Activated CD4-positive, alpha-beta T cell treated with anti-CD3 and anti-CD28 coated beads, Interleukin-2, amount 10 ng/mL, durations not matched to agents 24 days and 14 days (primary cell): ENCODE results near the gene REN. TPM values are rescaled to one million over a fixed set of nuclear protein-coding genes. Genes with fewer than 3 reads are reported as not detected.

Experiments
- DNase-seq: peaks from one replicate; pipeline ENCODE4 v3.0.0; 2022
- H3K27ac Mint-ChIP-seq: one replicate; pipeline ENCODE4 v1.8.0; 2022; ENCODE audit warnings: mild to moderate bottlenecking, mixed read lengths
- H3K27me3 Mint-ChIP-seq: one replicate; pipeline ENCODE4 v1.8.0; 2022; ENCODE audit warnings: mixed read lengths
- H3K36me3 Mint-ChIP-seq: one replicate; pipeline ENCODE4 v1.8.0; 2022; ENCODE audit warnings: low read depth, mild to moderate bottlenecking, mixed read lengths
- H3K4me1 Mint-ChIP-seq: one replicate; pipeline ENCODE4 v1.8.0; 2021; ENCODE audit warnings: mixed read lengths
- H3K4me3 Mint-ChIP-seq: one replicate; pipeline ENCODE4 v1.8.0; 2022; ENCODE audit warnings: mild to moderate bottlenecking, moderate library complexity, mixed read lengths
- H3K9me3 Mint-ChIP-seq: one replicate; pipeline ENCODE4 v1.8.0; 2021; ENCODE audit warnings: mixed read lengths
- intact Hi-C: fragments of 100-400 bp; cut with micrococcal nuclease; formaldehyde crosslinking; loops from one replicate; pipeline ENCODE4 v1.15.1; 2023
- total RNA-seq: library from RNA; stranded (reverse); gene quantifications from 2 replicates; pipeline ENCODE4 v1.2.3, GENCODE V29; 2022

REN gene
- total RNA-seq: not detected in 2 replicates

DNA sequence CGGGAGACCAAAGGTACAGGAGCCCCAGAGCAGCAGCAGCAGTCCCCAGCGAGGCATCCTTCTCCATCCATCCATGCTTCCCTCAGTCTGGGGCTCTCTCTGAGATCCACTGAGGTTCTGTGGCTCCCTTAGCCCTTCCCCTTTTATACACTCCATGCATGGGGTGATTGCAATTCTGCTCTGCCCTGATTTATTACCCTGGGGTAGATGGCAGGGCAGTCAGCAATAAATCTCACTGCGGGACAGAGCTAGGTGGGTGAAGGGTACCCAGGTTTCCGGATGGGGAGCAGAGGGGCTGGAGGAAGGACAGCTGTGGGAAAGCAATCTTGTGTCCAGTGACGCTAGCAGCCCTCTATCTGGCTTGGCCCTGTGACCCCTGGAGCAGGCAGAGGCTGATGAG is at the start of gene REN:
Gene REN, minus strand, starts transcription at position 119 of the 400 bp plus-strand sequence. Its CDS starts 44 bp downstream, at position 75.
- H3K4me1 Mint-ChIP-seq: no peaks in the 10 kb centered on the region
- H3K9me3 Mint-ChIP-seq: peaks cover 11% of the 10 kb centered on the region
- H3K27me3 Mint-ChIP-seq: peaks cover 2% of the 10 kb centered on the region
- intact Hi-C loops: no loop called here
- DNase-seq: no peak
- no peak within 1 kb of the TSS for H3K4me3 Mint-ChIP-seq
- no peak within 1 kb of the TSS for H3K27ac Mint-ChIP-seq
- H3K36me3 Mint-ChIP-seq: peaks cover 3% of the 10 kb centered on the region

DNA sequence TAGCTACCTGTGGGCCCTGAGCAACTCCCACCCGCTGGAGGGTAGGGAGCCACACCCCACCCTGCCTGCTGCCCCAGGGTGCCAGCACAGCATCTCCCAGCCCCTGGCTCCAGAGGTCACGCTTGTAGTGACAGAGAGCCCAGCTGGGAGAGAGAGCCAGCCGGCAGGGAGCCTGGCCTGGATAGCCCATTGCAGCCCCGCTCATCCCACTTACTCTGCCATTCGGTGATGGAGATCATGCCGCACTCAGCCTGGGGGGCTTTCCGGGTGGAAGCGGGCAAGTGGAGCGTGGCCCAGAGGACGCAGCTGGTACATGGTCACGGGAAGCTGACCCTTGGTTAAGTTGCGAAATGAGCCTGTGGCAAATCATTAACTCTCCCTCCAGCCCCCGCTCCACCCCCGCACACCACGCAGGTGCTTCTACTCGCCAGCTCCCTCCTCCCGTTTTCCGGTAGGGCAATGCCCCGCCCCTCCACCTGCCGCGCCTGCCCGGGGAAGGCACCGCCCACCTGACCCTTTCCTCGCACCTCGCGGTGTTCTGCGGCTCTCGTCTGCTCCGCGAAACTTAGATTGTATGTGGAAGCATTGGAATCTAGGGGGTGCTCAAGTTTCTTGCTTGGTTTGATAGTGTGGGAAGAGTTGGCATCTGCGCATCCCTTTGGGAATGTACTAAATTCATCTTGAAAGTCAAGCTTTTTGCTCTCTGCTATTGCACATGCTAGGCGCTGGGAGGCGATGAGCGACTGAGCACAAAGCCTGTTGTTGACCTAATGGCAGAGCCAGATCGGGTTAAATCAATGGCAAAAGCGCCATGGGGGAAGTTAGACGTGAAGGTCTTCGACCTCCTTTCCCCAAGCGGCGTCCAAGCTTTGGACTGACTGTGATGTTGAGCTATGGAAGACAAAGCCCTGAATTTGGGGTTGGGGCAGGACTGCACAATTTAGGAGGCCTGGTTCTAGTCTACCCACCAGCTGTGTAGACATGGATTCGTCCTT is 47.8 kb upstream of the REN start, which contains the start of gene GOLT1A:
Gene GOLT1A, minus strand, starts transcription at position 321 of the 995 bp plus-strand sequence. Its CDS starts 82 bp downstream, at position 239.
- Mint-ChIP-seq H3K9me3 (no peaks in the 10 kb centered on the region), H3K27ac (peak within 1 kb of the TSS; percentile 12), H3K27me3 (peaks cover 8% of the 10 kb centered on the region), H3K4me3 (peak within 1 kb of the TSS; percentile 72), H3K4me1 (peaks cover 4% of the 10 kb centered on the region), H3K36me3 (no peaks in the 10 kb centered on the region)
- intact Hi-C loops: loop anchor here (1.0 kb wide), 1 partner anchor 149 kb away; no protein-coding TSS in a partner anchor
- peak; percentile 79 for DNase-seq

DNA sequence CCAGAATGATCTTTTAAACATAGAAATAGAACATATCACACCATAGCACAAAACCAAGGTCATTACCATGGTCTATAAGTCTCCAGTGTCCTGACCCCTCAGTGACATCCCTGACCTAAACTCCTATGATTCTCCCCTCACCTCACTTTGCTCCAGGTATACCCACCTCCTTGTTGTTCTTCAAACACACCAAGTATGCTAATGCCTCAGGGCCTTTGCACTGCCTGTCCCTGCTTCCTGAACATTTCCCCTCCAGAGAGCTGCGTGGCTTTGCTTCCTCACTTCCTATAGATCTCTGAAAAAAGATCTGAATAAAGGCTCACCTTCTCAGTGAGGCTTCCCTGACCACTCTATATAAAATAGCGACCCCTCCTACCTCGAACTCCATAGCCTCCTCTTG is 46.6 kb upstream of the REN start:
- Mint-ChIP-seq H3K27me3 (peaks cover 8% of the 10 kb centered on the region), H3K36me3 (no peaks in the 10 kb centered on the region), H3K27ac (no peak overlapping the region), H3K4me3 (no peak overlapping the region), H3K9me3 (no peaks in the 10 kb centered on the region), H3K4me1 (peaks cover 4% of the 10 kb centered on the region)
- intact Hi-C loops: no loop called here
- DNase-seq: no peak

DNA sequence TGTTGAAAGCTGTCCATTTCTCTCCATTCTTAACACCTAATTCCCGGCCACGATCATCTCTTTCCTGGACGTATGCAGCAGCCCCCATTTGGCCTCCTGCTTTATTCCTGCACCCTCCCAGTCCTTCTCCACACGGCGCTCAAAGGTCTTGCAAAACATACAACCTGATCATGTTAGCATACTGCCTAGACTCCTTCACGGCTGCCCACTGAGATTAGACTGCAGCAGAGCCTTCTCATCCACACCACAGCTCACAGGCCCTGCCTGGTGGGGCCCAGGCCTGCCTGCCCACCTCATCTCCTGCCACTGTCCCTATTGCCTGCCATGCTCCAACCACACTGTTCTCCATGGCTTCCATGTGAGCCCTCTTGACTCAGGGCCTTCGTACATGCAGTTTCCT is 44.9 kb upstream of the REN start:
- no peak overlapping the region for H3K4me3 Mint-ChIP-seq
- peaks cover 17% of the 10 kb centered on the region for H3K27me3 Mint-ChIP-seq
- no peaks in the 10 kb centered on the region for H3K36me3 Mint-ChIP-seq
- peaks cover 4% of the 10 kb centered on the region for H3K4me1 Mint-ChIP-seq
- intact Hi-C loops: loop anchor here (1.0 kb wide), 1 partner anchor 154 kb away; no protein-coding TSS in a partner anchor
- H3K27ac Mint-ChIP-seq: no peak overlapping the region
- no peak for DNase-seq
- no peaks in the 10 kb centered on the region for H3K9me3 Mint-ChIP-seq

DNA sequence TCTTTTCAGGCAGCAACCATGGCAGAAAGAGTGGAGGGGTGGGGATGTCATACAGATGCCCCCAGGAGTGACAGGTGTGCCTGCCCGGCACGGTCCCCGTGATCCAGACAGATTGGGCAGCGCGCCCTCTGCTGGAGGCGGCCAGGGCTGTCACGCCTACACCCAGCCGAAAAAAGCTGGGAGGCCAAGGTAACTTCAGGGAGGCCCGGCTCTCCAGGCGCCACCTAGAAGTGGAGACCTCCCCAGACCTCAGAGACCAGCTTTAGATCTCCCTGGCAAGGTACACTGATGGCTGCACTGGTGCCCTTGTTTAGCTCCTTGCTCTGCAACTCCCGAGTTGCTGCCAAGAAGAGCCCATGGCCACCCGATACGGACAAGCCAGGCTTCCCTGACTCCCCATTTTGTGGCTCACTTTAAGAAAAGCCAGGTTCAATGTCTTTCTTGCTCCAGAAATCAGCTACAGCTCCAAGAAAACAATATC is 41.0 kb upstream of the REN start:
- intact Hi-C loops: loop anchor here (1.0 to 5.0 kb wide), 3 partner anchors 45 to 345 kb away; partner anchors contain the start of gene SNRPE
- Mint-ChIP-seq H3K27me3 (peaks cover 33% of the 10 kb centered on the region), H3K4me3 (no peak overlapping the region)

DNA sequence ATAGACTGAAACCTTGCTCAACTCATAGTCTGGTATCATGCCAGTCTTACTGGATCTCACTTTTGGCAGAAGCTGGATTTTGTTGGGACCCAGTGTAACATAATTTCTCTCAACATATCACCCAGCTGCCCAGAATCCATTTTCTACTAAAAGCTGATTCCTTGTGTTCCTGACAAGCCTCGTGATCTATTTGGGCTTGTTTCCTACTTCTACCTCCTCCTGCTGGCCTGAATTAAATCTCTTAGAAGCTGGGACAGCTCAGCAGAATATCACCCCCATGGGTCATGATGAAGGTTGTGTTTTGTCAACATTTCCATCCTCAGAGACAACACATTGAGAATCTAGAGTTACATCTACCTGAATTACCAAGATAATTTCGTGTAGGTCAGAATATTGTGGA is 40.0 kb upstream of the REN start:
- Mint-ChIP-seq H3K9me3 (no peaks in the 10 kb centered on the region), H3K4me1 (no peaks in the 10 kb centered on the region), H3K27me3 (peaks cover 33% of the 10 kb centered on the region), H3K36me3 (no peaks in the 10 kb centered on the region), H3K27ac (no peak overlapping the region), H3K4me3 (no peak overlapping the region)
- intact Hi-C loops: loop anchor here (2.0 to 5.0 kb wide), 2 partner anchors 157 to 344 kb away; partner anchors contain the start of gene SNRPE
- no peak for DNase-seq

More for the DNA sequence above, 41.0 kb upstream of the REN start:
- H3K9me3 Mint-ChIP-seq: no peaks in the 10 kb centered on the region
- no peak overlapping the region for H3K27ac Mint-ChIP-seq
- no peaks in the 10 kb centered on the region for H3K4me1 Mint-ChIP-seq
- no peaks in the 10 kb centered on the region for H3K36me3 Mint-ChIP-seq
- DNase-seq: peak; percentile 92

DNA sequence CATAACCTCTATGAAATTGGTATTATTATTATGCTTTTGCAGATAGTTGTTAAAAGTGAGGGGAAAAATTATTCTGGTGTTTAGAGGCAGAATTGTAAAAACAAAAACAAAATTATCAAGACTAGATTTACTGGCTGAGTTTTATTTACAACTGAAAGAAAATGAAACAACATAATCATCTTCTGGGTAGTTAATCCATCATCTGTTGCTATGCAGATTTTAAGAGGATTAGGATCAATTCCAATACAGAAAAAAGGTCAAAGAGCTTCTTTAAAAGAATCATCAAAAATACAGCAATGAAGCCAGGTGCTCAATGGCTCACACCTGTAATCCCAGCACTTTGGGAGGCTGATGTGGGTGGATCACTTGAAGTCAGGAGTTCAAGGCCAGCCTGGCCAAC is 39.3 kb upstream of the REN start:
- Mint-ChIP-seq H3K4me3 (no peak overlapping the region), H3K27ac (no peak overlapping the region), H3K9me3 (no peaks in the 10 kb centered on the region), H3K27me3 (peaks cover 33% of the 10 kb centered on the region), H3K4me1 (no peaks in the 10 kb centered on the region), H3K36me3 (no peaks in the 10 kb centered on the region)
- DNase-seq: no peak
- intact Hi-C loops: loop anchor here (5.0 kb wide), 1 partner anchor 343 kb away; the partner anchor contains the start of gene SNRPE

DNA sequence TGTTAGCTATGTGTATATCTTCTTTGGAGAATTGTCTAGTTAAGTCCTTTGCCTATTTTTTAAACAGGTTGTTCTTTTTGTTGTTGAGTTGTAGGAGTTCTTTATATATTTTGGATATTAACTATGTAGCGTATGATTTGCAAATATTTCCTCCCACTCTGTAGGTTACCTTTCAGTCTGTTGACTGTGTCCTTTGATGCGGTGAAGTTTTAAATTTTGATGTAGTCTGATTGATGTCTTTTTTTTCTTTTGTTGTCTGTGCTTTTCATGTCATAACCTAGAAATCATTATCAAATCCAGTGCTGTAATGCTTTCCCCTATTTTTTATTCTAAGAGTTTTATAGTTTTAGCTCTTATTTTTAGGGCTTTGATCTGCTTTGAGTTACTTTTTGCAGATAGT is 38.8 kb upstream of the REN start:
- Mint-ChIP-seq H3K9me3 (no peaks in the 10 kb centered on the region), H3K27ac (no peak overlapping the region), H3K27me3 (peaks cover 30% of the 10 kb centered on the region), H3K4me1 (no peaks in the 10 kb centered on the region), H3K36me3 (no peaks in the 10 kb centered on the region), H3K4me3 (no peak overlapping the region)
- intact Hi-C loops: loop anchor here (5.0 kb wide), 1 partner anchor 343 kb away; the partner anchor contains the start of gene SNRPE
- no peak for DNase-seq

DNA sequence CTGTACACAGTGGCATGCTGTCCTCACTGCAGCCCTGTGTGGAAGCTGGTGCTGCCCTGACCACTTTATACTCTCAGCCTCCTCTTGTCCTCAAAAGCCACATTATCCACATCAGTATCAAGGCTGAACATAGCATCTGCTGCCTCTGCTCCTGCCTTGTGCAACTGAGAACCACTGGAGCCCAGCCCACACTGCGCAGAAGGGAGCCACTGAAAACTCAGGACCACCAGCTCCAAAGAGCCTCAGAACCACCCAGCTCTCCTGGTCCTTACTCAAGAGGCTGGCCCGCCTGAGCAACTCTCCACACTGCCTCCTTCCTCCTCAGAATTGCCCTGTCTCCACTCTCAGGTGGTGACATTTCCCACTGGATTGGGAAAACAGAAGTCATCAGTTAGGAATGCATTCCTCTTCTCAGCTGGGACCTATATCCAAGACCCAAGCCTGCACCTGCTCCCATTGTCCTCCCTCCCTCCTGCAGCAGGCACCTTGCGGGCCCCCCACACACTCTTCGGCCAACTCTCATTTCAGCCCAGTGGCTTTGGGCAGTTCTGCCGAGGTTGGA is 37.1 kb upstream of the REN start:
- DNase-seq: no peak
- H3K4me3 Mint-ChIP-seq: no peak overlapping the region
- peaks cover 30% of the 10 kb centered on the region for H3K27me3 Mint-ChIP-seq
- H3K4me1 Mint-ChIP-seq: no peaks in the 10 kb centered on the region
- no peaks in the 10 kb centered on the region for H3K9me3 Mint-ChIP-seq
- intact Hi-C loops: no loop called here
- no peaks in the 10 kb centered on the region for H3K36me3 Mint-ChIP-seq
- H3K27ac Mint-ChIP-seq: no peak overlapping the region

DNA sequence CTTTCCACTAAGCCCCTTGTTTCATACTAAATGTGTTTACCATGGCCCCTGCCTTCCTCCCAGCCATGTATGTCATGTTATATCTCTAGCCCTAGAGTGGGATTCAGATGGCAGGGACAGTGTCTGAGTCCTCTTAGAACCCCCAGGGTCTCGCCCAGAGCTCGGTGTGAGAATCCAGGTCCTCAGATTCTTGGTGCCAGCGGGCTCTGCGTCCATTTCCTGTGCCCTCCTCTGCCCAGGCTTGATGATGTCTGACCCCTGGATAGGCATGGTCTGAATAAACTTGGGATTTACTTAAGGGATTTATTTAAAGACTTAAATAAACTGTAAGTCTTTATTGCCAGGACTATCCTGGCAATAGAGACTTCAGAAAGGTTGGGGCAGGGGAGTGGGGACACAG is 36.3 kb upstream of the REN start:
- intact Hi-C loops: no loop called here
- Mint-ChIP-seq H3K4me1 (no peaks in the 10 kb centered on the region), H3K27me3 (peaks cover 30% of the 10 kb centered on the region), H3K27ac (no peak overlapping the region), H3K4me3 (no peak overlapping the region), H3K9me3 (no peaks in the 10 kb centered on the region), H3K36me3 (no peaks in the 10 kb centered on the region)
- no peak for DNase-seq

DNA sequence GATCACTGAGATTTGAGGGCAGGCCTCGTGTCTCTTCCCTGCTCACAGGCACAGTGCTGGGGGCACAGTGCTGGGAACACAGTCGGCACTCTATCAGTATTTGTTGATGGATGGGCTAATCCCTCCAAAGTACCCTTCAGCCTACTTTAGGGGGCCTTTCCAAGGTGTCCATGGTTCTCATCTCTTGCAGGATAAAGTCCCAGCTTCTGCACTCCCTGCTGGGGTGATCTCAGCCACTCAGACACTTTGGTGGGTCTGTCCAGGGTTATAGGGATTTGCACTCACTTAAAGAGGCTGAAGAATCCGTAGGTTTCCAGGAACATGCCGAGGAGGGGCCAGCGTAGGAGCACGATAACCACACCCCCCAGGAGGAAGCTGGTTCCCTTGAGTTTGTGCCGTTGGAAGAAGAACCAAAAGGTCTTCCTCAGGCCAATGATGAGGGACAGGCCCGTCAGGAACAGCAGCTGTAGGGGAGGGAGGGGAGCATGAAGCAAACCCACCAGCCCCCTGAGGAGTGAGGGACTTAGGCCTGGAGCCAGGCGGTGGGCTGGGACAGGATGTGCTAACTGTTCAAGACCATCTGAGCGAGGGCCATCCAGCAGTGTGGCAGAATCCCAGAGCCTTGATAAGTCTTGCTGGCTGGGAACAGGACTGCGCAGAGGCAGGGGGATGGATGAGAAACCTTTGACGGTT is 35.4 kb upstream of the REN start:
- no peaks in the 10 kb centered on the region for H3K4me1 Mint-ChIP-seq
- no peak overlapping the region for H3K27ac Mint-ChIP-seq

DNA sequence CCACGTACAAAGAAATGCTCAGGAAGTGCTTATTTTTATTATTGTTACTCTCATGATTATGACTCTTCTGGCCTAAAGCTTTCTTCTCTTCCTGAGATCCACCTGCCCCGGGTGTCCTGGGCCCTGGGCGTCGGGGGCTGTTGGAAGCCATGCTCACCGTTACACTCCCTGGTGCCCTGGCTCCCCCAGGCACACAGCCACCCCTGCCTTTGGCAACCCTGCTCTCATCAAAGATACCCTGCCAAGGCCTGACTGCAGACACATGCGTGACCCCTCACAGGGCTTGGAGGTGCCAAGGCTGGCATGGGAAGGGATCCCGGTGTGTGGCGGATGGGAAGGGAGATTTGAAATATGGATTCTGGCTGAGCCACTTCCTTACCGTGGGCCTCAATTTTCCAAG is 33.4 kb upstream of the REN start:
- Mint-ChIP-seq H3K4me1 (no peaks in the 10 kb centered on the region), H3K4me3 (no peak overlapping the region), H3K27me3 (peaks cover 9% of the 10 kb centered on the region), H3K27ac (no peak overlapping the region), H3K36me3 (no peaks in the 10 kb centered on the region), H3K9me3 (no peaks in the 10 kb centered on the region)
- no peak for DNase-seq
- intact Hi-C loops: no loop called here

More for the DNA sequence above, 35.4 kb upstream of the REN start:
- intact Hi-C loops: no loop called here
- H3K27me3 Mint-ChIP-seq: peaks cover 25% of the 10 kb centered on the region
- DNase-seq: no peak
- no peaks in the 10 kb centered on the region for H3K36me3 Mint-ChIP-seq
- no peaks in the 10 kb centered on the region for H3K9me3 Mint-ChIP-seq
- no peak overlapping the region for H3K4me3 Mint-ChIP-seq
